Astrocyte (in vitro differentiated cells and primary cell): ENCODE data around the gene CRYBB1.

ENCODE experiments used
- CTCF ChIP-seq: IDR thresholded peaks from 2 replicates; pipeline ENCODE4 v1.5.1; 2011; ENCODE audit warnings: low read depth, mild to moderate bottlenecking, inconsistent platforms, low read length, moderate library complexity; ENCODE audit not compliant: insufficient read depth
- EZH2 ChIP-seq: IDR thresholded peaks from 2 replicates; pipeline ENCODE4 v1.6.1; 2012; ENCODE audit warnings: mild to moderate bottlenecking, low read length, inconsistent platforms; ENCODE audit not compliant: insufficient read depth

GRCh38 chr22:26642465-26643417 lies 24.9 kb upstream of the CRYBB1 start:
- TF ChIP-seq CTCF (no peak), EZH2 (no peak)
